HG02610 (cell line): ENCODE measurements around the gene BPIFA3.

Experiments used
- ATAC-seq: cut with Tn5 transposase; IDR thresholded peaks from one replicate; pipeline ENCODE4 v1.9.1; 2021; ENCODE audit warnings: mild to moderate bottlenecking, moderate library complexity; ENCODE audit not compliant: unreplicated experiment

BPIFA3 gene

GRCh38 chr20:33259371-33259770, 42.2 kb downstream of the BPIFA3 start:
- no peak for ATAC-seq

DNA sequence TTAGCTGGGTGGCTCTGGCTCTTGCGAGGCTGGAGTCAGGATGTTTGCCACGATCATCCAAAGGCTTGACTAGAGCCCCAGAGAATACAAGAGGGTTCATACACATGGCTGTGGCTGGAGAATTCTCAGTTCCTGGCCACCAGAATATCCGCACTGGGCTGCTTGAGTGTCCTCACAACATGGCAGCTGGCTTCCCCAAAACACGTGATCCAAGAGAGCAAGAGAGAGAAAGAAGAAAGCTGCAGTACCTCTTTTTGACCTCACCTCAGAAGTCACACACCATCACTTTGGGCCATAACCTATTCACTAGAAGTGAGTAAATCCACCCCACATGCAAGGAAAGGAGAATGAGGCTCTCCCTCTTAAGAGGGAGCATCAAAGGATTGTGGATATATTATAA, 44.3 kb downstream of the BPIFA3 start:
- ATAC-seq: no peak

DNA sequence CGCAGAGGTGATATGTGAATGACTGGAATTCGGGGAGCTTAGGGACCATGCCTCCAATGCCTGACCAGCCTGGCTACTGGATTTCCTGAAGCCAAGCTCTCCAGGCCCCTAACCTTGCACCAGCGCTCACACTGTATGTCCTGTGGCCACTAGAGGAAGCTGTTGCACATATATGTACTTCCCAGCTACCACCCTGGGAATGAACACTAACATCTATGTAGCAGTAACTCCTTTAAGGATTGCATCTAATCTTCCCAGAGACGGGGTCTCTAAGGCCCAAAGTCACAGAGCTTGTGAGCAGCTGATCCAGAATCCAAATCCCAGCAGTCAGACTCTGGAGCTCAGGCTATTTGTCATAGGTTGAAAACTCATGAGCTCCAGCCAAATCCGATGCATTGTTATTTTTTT, 45.5 kb downstream of the BPIFA3 start:
- ATAC-seq: no peak

DNA sequence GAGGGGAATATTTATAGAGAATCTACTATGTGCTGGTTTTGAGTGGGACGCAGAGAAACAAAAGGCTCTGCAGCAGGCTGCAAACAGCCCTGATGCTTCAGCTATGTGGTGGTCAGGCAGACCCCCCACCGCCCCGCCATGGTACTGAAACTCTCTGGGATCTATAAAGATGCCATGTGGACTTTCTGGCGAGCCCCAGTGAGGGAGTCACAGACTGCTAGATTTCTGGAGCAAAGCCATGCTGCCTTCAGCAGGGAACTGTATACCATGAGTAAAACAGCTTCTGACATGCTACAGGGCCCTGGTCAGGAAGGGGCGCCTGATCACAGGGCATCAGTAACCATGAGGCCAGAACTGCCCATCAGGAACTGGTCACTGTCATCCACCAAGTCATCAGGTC, 46.6 kb downstream of the BPIFA3 start:
- ATAC-seq: no peak

DNA sequence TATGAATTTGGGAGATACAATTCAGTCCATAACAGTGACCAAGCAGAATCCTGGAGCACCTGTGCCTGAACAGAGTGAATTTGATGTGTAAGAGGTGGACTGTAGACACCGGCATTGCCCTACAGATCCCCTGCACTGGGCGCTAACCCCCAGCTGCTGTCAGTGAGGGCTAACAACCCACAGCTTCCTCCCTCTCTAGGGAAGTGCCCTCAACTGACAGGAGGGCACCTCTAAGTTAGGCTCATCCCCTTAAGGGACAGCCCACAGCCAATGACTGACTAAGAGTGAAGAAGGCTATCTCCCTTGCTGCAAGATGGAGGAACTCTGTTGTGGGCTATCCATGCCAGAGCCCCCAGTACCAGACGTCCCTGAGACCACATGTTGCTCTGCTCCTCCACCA, 50.5 kb downstream of the BPIFA3 start:
- no peak for ATAC-seq

- ATAC-seq: no peak
Measured at GRCh38 chr20:33272155-33272873, 55.2 kb downstream of the BPIFA3 start.

DNA sequence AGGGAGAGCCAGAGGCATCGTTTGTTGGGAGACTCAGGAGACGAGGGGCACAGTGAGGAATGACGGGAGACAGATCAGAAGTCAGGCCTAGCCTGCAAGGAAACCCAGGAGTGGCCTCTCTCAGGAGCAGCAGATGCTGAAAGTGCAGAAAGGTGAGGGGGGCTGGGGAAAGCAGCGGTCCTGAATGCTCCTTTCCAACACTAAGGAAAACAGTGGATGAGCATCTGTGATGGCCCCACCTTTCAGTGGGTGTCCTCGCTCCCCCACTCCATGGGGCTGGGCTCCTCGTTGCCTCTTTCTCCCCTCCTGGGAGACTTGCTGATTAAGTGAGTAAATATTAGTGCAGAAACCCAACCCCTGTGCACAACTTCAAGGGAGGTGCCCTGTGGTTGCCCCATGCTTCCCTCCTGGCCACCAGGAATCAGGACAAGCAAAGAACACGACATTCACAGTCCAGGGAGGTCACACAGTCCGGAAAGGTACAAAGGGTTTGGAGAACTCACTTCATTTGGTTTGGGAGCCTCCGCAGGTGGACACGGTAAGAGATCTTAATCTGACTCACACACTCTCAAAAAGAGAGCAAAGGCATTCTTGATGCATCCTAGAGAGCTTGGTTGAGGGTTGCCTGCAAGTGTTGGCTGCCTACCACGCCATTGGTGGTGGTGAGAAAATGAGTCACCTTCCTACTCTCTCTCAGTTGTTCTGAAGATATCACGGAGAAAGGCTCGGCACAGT, 56.1 kb downstream of the BPIFA3 start:
- no peak for ATAC-seq

- no peak for ATAC-seq
Measured at GRCh38 chr20:33275215-33275614, 58.1 kb downstream of the BPIFA3 start.

DNA sequence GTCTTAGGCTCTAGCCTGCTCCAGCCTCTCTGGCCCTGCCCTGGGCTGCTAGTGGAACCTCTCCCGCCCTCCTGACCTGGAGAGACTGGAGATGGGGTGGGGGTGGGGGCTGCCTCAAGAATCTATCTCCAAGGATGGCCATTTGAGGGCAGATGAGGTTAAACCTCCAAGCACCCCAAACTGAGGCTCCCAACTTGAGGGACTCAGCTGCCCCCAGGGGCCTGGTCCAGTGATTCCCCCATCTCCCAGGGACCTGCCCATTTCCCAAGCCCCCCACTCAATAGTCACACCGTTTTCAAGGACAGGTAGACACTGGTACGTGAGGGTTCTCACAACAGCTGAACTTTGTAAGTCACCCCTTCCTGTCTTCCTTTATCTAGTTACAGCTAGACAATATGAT, 58.7 kb downstream of the BPIFA3 start:
- ATAC-seq: no peak

DNA sequence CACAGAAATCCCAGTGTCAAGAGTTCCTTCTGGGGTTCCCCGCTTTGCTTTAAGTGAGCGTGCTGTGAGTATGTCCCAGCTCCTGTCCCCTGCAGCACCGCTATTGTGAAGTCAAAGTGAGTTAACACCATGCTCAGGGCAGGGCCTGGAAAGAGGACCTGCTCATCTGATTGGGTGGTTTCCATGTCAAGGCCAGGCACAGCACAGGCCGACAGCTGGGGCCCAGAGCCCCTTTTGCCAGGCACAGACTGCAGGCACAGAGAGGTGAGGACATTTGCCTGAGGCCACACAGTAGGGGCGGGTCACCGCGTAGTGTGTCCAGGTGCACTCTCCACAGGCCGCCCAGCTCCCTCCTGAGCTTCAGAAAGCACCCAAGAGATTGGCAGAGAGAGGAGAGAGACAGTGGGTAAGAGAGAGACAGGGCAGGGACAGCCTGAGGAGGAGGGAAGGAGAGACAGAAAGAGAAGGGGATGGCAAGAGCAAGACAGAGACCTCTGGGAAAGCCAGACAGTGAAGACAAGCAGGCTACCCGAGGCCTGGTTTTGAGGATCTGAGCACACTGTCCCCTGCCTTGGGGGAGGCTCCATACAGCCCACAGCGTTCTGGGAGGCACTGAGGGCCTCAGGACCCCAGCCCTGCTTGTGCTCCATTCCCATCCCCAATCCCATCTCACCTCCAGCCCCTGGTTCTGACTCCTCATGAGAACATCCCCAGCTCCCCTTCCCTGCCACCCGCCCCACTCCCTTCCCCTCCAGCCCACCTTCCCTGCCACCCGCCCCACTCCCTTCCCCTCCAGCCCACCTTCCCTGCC, 59.4 kb downstream of the BPIFA3 start:
- ATAC-seq: no peak
